ENCODE measurements around the gene APC.
A peak's percentile ranks its signal among the peaks of the same experiment; 100 is the strongest.

The APC gene

GRCh38 chr5:112692472-112692871 is 45.2 kb upstream of the APC start:
- H3K9me3 Mint-ChIP-seq: peaks cover 2% of the 10 kb centered on the region
- no peak for DNase-seq

DNA sequence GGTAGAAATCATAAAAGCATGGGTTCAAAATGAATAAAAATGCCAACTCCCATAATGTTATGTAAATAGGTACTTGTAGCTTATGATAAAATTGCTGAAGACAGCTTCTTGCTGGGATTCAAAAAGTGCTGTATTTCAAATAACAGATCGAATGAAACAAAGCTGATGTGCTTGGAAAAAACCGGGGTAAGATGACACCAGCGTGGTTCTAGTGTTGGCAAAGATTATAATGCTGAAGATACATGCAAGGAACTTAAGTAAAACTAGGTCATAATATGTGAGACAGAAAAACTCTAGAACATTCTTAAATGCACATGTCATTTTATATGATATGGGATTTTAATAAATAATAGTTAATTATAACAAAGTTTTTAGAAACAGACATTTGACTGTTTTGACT is 44.4 kb upstream of the APC start:
- H3K36me3 Mint-ChIP-seq (ENCODE audit: low read depth): no peaks in the 10 kb centered on the region
- peaks cover 3% of the 10 kb centered on the region for H3K27me3 Mint-ChIP-seq (ENCODE audit: low read depth, poor library complexity)
- peaks cover 34% of the 10 kb centered on the region for H3K4me1 Mint-ChIP-seq
- peaks cover 2% of the 10 kb centered on the region for H3K9me3 Mint-ChIP-seq
- TF ChIP-seq, protein P1, sequence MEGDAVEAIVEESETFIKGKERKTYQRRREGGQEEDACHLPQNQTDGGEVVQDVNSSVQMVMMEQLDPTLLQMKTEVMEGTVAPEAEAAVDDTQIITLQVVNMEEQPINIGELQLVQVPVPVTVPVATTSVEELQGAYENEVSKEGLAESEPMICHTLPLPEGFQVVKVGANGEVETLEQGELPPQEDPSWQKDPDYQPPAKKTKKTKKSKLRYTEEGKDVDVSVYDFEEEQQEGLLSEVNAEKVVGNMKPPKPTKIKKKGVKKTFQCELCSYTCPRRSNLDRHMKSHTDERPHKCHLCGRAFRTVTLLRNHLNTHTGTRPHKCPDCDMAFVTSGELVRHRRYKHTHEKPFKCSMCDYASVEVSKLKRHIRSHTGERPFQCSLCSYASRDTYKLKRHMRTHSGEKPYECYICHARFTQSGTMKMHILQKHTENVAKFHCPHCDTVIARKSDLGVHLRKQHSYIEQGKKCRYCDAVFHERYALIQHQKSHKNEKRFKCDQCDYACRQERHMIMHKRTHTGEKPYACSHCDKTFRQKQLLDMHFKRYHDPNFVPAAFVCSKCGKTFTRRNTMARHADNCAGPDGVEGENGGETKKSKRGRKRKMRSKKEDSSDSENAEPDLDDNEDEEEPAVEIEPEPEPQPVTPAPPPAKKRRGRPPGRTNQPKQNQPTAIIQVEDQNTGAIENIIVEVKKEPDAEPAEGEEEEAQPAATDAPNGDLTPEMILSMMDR (IDR thresholded peaks at IDR 0.05): no peak
- no peak overlapping the region for H3K4me3 Mint-ChIP-seq
- DNase-seq: no peak
- no peak overlapping the region for H3K27ac Mint-ChIP-seq

More at GRCh38 chr5:112692472-112692871, 45.2 kb upstream of the APC start:
- Mint-ChIP-seq H3K4me1 (peaks cover 28% of the 10 kb centered on the region), H3K27me3 (ENCODE audit: low read depth, poor library complexity) (peaks cover 3% of the 10 kb centered on the region), H3K4me3 (no peak overlapping the region), H3K36me3 (ENCODE audit: low read depth) (no peaks in the 10 kb centered on the region), H3K27ac (no peak overlapping the region)
- TF ChIP-seq, protein P1 (IDR thresholded peaks at IDR 0.05): no peak

DNA sequence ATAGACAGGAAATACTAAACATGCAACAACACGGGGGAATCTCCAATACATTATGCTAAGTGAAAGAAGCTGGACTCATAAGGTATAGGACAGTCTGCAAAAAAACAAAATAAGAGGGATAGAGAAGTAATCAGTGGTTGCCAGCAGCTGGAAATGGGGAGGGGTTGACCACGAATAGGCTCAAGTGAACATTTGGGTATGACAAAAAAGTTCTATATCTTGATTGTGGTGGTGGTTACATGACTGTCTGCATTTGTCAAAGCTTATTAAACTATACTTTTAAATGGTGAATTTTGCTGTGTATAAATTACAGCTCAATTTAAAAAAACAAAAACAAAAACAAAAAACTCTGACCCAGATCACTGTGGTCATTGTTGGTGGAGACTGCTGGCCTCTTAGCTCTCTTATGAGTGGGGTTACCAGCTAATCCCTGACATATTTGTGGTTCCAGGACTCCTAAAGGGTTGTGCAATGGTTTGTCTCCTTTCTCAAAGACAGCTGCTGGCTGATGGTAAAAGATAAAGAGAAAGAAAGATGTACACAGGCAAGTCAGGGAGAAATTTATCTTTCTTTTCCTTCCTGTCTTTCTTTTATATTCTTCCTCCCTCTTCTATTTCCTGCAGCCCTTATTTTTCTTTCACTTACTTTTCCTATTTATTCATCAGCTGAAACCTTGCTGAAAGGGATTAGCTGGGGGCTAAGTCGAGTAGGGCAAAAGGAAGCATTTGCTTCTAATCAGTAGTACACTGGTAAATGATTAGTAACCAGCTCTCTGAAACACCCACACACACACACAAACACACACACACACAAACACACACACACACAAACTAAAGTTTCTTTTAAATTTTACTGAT is 42.6 kb upstream of the APC start:
- TF ChIP-seq, protein P1 (IDR thresholded peaks at IDR 0.05): no peak
- Mint-ChIP-seq H3K36me3 (ENCODE audit: low read depth) (no peaks in the 10 kb centered on the region), H3K27me3 (ENCODE audit: low read depth, poor library complexity) (peaks cover 3% of the 10 kb centered on the region), H3K4me1 (peaks cover 18% of the 10 kb centered on the region), H3K9me3 (peaks cover 10% of the 10 kb centered on the region), H3K4me3 (no peak overlapping the region), H3K27ac (peak overlapping the region; percentile 27)
- DNase-seq: no peak

- Mint-ChIP-seq H3K4me3 (no peak overlapping the region), H3K36me3 (ENCODE audit: low read depth) (no peaks in the 10 kb centered on the region), H3K27ac (no peak overlapping the region), H3K4me1 (peaks cover 13% of the 10 kb centered on the region), H3K27me3 (ENCODE audit: low read depth, poor library complexity) (no peaks in the 10 kb centered on the region), H3K9me3 (peaks cover 13% of the 10 kb centered on the region)
- DNase-seq: no peak
- TF ChIP-seq, protein P1 (IDR thresholded peaks at IDR 0.05): no peak
These were observed 40.9 kb upstream of the APC start for GRCh38 chr5:112696786-112697185.

GRCh38 chr5:112697322-112697721 is 40.4 kb upstream of the APC start:
- TF ChIP-seq, protein P1 (IDR thresholded peaks at IDR 0.05): no peak
- Mint-ChIP-seq H3K27me3 (ENCODE audit: low read depth, poor library complexity) (no peaks in the 10 kb centered on the region), H3K27ac (no peak overlapping the region), H3K36me3 (ENCODE audit: low read depth) (no peaks in the 10 kb centered on the region), H3K9me3 (peaks cover 13% of the 10 kb centered on the region), H3K4me1 (peaks cover 13% of the 10 kb centered on the region), H3K4me3 (no peak overlapping the region)
- DNase-seq: no peak

DNA sequence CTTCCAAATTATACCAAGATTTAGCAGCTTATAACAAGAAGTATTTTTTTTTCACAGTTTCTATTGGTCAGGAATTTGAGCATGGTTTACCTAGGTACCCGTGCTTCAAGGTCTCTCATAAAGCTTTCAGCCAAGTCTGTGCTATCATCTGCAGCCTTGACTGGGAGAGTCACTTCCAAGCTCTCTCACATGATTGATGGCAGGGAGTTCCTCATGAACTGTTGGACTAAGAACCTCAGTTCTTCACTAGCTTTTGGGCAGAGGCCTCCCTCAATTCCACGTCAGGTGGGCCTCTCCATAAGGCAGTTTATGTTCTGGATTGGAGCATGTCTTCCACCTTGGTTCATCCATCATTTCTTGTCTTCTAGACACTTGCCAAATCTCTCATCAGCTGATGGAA is 39.9 kb upstream of the APC start:
- H3K4me1 Mint-ChIP-seq: peaks cover 13% of the 10 kb centered on the region
- H3K4me3 Mint-ChIP-seq: no peak overlapping the region
- peaks cover 11% of the 10 kb centered on the region for H3K9me3 Mint-ChIP-seq
- no peaks in the 10 kb centered on the region for H3K36me3 Mint-ChIP-seq (ENCODE audit: low read depth)
- TF ChIP-seq, protein P1 (IDR thresholded peaks at IDR 0.05): no peak
- no peaks in the 10 kb centered on the region for H3K27me3 Mint-ChIP-seq (ENCODE audit: low read depth, poor library complexity)
- no peak overlapping the region for H3K27ac Mint-ChIP-seq
- DNase-seq: no peak
